Measurements from ENCODE around the gene LSMEM2.

LSMEM2 gene

DNA sequence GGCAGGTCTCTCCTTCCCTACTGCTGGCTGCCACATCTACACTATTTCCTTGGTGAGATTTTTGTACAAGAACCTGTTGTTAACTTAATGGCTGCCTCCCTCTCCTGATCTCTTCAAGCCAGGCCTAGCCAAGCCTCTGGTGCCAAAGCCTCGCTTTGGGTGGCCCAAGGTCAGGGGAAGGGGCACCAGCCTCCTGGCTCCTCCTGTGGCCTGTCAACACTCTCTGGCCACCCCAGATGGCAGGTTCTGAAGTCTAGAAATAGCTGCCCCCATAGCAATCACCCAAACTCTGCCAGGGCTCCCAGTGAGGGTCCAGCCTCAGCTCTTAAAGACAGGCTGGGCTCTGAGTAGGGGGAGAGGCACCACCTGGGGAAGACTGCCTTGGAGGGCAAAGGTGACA lies 8.4 kb downstream of the LSMEM2 start:
- TF ChIP-seq, protein P1, sequence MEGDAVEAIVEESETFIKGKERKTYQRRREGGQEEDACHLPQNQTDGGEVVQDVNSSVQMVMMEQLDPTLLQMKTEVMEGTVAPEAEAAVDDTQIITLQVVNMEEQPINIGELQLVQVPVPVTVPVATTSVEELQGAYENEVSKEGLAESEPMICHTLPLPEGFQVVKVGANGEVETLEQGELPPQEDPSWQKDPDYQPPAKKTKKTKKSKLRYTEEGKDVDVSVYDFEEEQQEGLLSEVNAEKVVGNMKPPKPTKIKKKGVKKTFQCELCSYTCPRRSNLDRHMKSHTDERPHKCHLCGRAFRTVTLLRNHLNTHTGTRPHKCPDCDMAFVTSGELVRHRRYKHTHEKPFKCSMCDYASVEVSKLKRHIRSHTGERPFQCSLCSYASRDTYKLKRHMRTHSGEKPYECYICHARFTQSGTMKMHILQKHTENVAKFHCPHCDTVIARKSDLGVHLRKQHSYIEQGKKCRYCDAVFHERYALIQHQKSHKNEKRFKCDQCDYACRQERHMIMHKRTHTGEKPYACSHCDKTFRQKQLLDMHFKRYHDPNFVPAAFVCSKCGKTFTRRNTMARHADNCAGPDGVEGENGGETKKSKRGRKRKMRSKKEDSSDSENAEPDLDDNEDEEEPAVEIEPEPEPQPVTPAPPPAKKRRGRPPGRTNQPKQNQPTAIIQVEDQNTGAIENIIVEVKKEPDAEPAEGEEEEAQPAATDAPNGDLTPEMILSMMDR (IDR thresholded peaks at IDR 0.05; ENCODE audit: low read depth, low read length, missing control alignments) = no peak
- no peak overlapping the region for H3K4me3 ChIP-seq (replicated peaks; ENCODE audit: low read depth, low read length)
- DNase-seq (ENCODE audit: extremely low read depth, low read depth) = no peak

DNA sequence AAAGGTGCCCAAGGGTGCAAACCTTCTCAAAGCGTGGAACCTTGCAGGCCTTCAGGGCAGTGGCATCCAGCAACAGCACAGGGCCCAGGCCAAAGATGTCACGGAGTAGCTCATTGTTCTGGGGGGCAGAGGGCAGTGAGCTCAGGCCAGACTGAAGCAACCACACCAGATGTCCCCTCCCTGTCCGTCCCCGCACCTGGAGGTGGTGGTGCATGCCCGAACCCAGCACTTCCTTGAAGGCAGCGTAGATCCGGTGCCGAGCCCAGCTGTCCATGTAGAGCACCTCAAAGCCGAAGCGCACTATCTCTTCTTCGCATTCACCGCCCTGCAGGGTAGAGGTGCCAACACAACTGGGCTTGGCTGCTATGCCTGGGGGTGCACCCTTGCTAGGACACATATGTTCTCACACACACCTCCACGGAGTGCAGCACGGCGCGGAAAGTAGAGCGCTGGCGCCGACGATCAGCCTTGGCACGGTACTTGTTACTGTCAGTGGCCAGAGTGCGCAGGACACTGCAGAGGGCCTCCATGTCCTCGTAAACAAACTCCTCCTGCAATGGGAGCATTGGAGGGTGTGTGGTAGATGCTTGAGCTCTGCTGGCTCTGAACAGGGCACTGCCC lies 9.6 kb downstream of the LSMEM2 start:
- TF ChIP-seq, protein P1 (IDR thresholded peaks at IDR 0.05; ENCODE audit: low read depth, low read length, missing control alignments) = no peak
- DNase-seq (ENCODE audit: extremely low read depth, low read depth) = no peak
- no peak overlapping the region for H3K4me3 ChIP-seq (replicated peaks; ENCODE audit: low read depth, low read length)

DNA sequence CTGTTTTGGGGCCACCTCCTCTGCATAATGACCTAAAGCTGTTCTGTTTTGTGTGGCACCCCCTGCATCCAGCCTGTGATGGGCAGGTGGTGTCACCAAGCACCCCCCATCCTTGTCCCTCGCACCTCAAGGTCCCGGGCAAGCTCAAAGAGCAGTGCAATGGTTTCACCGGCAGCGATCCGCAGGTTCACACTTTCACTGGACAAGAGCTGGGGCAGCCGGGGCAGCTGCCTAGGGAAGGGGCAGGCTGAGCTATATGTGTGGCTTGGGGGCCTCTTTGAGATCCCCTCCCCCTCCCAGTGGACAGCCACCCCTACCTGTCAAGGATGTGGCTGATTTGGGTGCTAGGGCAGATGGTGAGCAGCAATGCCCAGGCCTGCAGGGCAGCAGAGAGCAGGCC lies 10.2 kb downstream of the LSMEM2 start:
- TF ChIP-seq, protein P1 (IDR thresholded peaks at IDR 0.05; ENCODE audit: low read depth, low read length, missing control alignments) = no peak
- DNase-seq (ENCODE audit: extremely low read depth, low read depth) = no peak
- no peak overlapping the region for H3K4me3 ChIP-seq (replicated peaks; ENCODE audit: low read depth, low read length)

DNA sequence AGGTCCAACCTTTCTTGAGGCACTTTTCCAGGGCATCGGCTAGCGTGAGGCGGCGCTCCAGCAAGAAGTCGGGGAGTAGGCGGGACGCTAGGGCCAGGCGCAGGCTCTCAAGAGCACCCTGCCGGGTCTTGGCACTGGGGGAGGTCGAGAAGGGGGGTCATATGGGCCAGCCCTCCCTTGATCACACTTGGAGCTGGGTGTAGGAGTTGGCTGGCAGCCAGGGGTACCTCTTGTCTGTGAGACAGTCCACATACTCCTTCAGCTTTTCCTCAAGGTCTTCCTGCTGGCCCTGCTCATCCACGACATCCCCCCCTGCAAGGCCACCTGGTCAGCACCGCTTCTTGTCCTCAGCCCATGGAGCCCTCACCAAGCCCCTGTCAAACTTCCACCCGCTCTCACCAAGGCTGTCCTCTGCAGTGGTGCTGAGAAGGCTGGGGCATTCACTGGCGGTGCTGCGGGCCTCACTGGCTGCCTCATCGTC lies 11.3 kb downstream of the LSMEM2 start:
- DNase-seq (ENCODE audit: extremely low read depth, low read depth) = no peak
- TF ChIP-seq, protein P1 (IDR thresholded peaks at IDR 0.05; ENCODE audit: low read depth, low read length, missing control alignments) = no peak
- peak overlapping the region; percentile 100 for H3K4me3 ChIP-seq (replicated peaks; ENCODE audit: low read depth, low read length)

DNA sequence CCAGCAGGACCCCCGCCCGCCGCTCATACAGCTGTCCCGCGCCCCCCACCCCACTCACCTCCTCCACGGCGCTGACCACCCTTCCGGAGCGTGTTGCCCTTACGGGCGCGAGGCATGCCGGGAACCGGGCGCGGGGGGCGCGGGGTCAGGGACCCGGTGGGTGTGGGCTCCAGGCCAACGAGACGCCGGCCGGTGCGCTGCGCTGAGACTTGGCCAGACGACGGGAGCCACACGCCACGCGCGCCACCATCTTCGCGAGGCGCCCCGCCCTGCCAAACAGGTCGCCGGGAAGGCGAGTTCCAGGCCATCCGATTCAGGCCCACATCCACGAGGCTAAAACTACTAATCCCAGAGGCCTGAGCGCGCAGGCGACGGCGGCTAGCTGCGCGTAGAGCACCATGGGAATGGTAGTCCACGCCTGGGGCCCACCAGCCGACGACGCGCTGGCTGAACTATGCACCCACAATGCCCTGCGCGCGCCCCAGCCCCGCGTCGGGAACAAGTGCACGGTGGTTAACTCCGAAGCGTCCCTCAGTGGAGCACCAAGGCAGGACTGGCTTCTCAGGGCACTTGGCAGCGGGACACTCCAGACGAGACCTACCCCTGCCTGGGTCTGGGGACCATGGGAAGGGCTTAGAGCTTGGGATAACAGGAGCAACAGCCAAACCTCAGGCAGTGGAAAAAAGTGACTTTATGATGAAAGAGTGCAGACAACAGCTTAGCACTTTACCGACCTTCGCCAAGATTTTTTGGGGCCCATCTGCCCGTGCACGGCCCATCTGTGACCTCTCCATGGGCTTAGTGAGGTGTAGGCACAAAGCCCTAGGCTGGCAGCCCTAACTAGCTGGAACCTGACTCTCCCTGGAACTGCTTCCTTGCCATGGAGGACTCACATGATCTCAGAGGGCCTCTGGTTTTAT lies 13.5 kb downstream of the LSMEM2 start, which contains the start of gene IFRD2:
IFRD2 (minus strand) TSS at position 271 of the 920 bp plus-strand sequence; CDS start at position 116, 155 bp downstream.
- H3K4me3 ChIP-seq (replicated peaks; ENCODE audit: low read depth, low read length) = peak within 1 kb of the TSS; percentile 100
- peak; percentile 95 for DNase-seq (ENCODE audit: extremely low read depth, low read depth)
- TF ChIP-seq, protein P1 (IDR thresholded peaks at IDR 0.05; ENCODE audit: low read depth, low read length, missing control alignments) = no peak

DNA sequence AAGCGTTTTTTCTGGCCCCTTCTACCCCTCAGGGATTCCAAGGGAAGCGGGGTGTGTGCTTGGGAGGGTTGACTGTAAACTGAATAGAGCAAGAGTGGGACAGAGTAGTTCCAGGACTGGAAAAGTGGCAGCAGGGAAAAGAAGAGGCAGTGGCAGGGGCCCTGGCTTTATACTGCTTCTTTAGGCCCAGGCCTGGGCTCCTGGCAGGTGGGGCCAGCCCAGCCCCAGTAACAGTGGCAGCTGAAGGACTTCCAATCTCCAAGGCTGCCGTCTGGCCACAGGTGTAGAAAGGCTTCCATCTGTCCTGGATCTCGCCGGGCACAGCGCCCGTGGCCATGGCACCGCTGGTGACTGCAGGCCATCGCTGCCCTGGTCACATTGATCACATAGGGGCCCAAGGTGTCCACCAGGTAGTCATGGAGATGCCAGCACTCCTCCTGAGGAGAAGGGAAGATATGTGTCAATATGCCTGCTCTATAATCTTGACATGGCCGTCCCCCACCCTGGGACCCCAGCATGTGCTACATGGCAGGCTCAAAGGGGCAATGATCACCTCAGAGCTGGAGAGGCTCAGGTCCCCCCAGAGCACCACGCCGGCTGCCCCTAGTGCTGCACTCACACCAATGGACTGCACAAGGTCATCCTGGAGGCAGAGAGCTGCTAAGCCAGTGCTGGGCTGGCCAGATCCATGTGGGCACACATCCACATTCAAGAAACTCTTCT lies 14.4 kb downstream of the LSMEM2 start:
- TF ChIP-seq, protein P1 (IDR thresholded peaks at IDR 0.05; ENCODE audit: low read depth, low read length, missing control alignments) = no peak
- no peak for DNase-seq (ENCODE audit: extremely low read depth, low read depth)
- peak overlapping the region; percentile 100 for H3K4me3 ChIP-seq (replicated peaks; ENCODE audit: low read depth, low read length)
